ENCODE data around the gene MRFAP1L1. TPM values are rescaled to one million over a fixed set of nuclear protein-coding genes. Genes with fewer than 3 reads are reported as not detected.

The MRFAP1L1 gene
- total RNA-seq, 1 donor from 2014 or later: 68.8 TPM

GRCh38 chr4:6699903-6700302 is 9.8 kb downstream of the MRFAP1L1 start:
- H3K36me3 Mint-ChIP-seq: peaks cover 52% of the 10 kb centered on the region
- peaks cover 23% of the 10 kb centered on the region for H3K9me3 Mint-ChIP-seq
- H3K4me3 Mint-ChIP-seq: no peak overlapping the region

GRCh38 chr4:6699388-6699787 is 10.3 kb downstream of the MRFAP1L1 start:
- H3K9me3 Mint-ChIP-seq: peaks cover 18% of the 10 kb centered on the region
- no peak overlapping the region for H3K27ac Mint-ChIP-seq

More at GRCh38 chr4:6699903-6700302, 9.8 kb downstream of the MRFAP1L1 start:
- H3K4me1 Mint-ChIP-seq: peaks cover 3% of the 10 kb centered on the region
- no peak overlapping the region for H3K27ac Mint-ChIP-seq
- no peak for DNase-seq (ENCODE audit: low spot score in 2 of 2, unreplicated experiment in 2 of 2)
- no peak for TF ChIP-seq CTCF (IDR thresholded peaks at IDR 0.05; ENCODE audit: unreplicated experiment)
- H3K27me3 Mint-ChIP-seq (ENCODE audit: low read depth): no peaks in the 10 kb centered on the region

GRCh38 chr4:6697131-6697530 is 12.5 kb downstream of the MRFAP1L1 start:
- Mint-ChIP-seq H3K9me3 (no peaks in the 10 kb centered on the region), H3K27ac (no peak overlapping the region)

More at GRCh38 chr4:6699388-6699787, 10.3 kb downstream of the MRFAP1L1 start:
- H3K4me1 Mint-ChIP-seq: peaks cover 5% of the 10 kb centered on the region
- no peak overlapping the region for H3K4me3 Mint-ChIP-seq
- H3K36me3 Mint-ChIP-seq: peaks cover 47% of the 10 kb centered on the region
- TF ChIP-seq CTCF (IDR thresholded peaks at IDR 0.05; ENCODE audit: unreplicated experiment): no peak
- no peak for DNase-seq (ENCODE audit: low spot score in 2 of 2, unreplicated experiment in 2 of 2)
- no peaks in the 10 kb centered on the region for H3K27me3 Mint-ChIP-seq (ENCODE audit: low read depth)

GRCh38 chr4:6696611-6697010 is 13.1 kb downstream of the MRFAP1L1 start:
- no peak for TF ChIP-seq CTCF (IDR thresholded peaks at IDR 0.05; ENCODE audit: unreplicated experiment)
- Mint-ChIP-seq H3K27me3 (ENCODE audit: low read depth) (no peaks in the 10 kb centered on the region), H3K4me3 (no peak overlapping the region), H3K36me3 (peaks cover 23% of the 10 kb centered on the region), H3K4me1 (peaks cover 23% of the 10 kb centered on the region), H3K27ac (peak overlapping the region; percentile 19), H3K9me3 (no peaks in the 10 kb centered on the region)
- no peak for DNase-seq (ENCODE audit: low spot score in 2 of 2, unreplicated experiment in 2 of 2)

More at GRCh38 chr4:6697131-6697530, 12.5 kb downstream of the MRFAP1L1 start:
- no peaks in the 10 kb centered on the region for H3K27me3 Mint-ChIP-seq (ENCODE audit: low read depth)
- no peak for TF ChIP-seq CTCF (IDR thresholded peaks at IDR 0.05; ENCODE audit: unreplicated experiment)
- H3K4me1 Mint-ChIP-seq: peaks cover 23% of the 10 kb centered on the region
- no peak overlapping the region for H3K4me3 Mint-ChIP-seq
- peaks cover 27% of the 10 kb centered on the region for H3K36me3 Mint-ChIP-seq
- no peak for DNase-seq (ENCODE audit: low spot score in 2 of 2, unreplicated experiment in 2 of 2)

- no peak for DNase-seq (ENCODE audit: low spot score in 2 of 2, unreplicated experiment in 2 of 2)
- Mint-ChIP-seq H3K27me3 (ENCODE audit: low read depth) (no peaks in the 10 kb centered on the region), H3K9me3 (no peaks in the 10 kb centered on the region), H3K27ac (peak overlapping the region; percentile 19), H3K4me1 (peaks cover 23% of the 10 kb centered on the region), H3K36me3 (peaks cover 19% of the 10 kb centered on the region), H3K4me3 (no peak overlapping the region)
- no peak for TF ChIP-seq CTCF (IDR thresholded peaks at IDR 0.05; ENCODE audit: unreplicated experiment)
Observed at GRCh38 chr4:6695660-6696610, 13.7 kb downstream of the MRFAP1L1 start.

Measured in mesothelial cell of epicardium (in vitro differentiated cells).